Hepatocyte (in vitro differentiated cells): ENCODE measurements around the gene TBC1D5.

Source experiments
- CTCF ChIP-seq: fragments of 200-600 bp; sonication (generic); IDR thresholded peaks from 2 replicates; pipeline ENCODE4 v1.5.1; 2016; ENCODE audit warnings: antibody characterized with exemption, mild to moderate bottlenecking; ENCODE audit not compliant: poor library complexity
- EZH2phosphoT487 ChIP-seq: fragments of 200-600 bp; sonication (generic); IDR thresholded peaks from one replicate; pipeline ENCODE4 v1.6.1; 2018; ENCODE audit warnings: antibody characterized with exemption, mild to moderate bottlenecking, low read depth, moderate library complexity; ENCODE audit not compliant: unreplicated experiment, severe bottlenecking

- TF ChIP-seq CTCF, result no peak
- no peak for TF ChIP-seq EZH2phosphoT487
Observed at GRCh38 chr3:17120115-17120514, 622.3 kb downstream of the TBC1D5 start.
